Measurements from ENCODE around the gene IMMT.
"Not testable (repeated sequence)": the region's sequence is repeated elsewhere in the genome, so short reads cannot be mapped to it uniquely, and the experiment has no call there.

The IMMT gene

GRCh38 chr2:86195055-86195807 lies at the start of gene IMMT:
TSS of gene IMMT (minus strand) at chr2:86195462. CDS start at chr2:86195382, 80 bp downstream.
- DNase-seq: peak; percentile 93 to 98

GRCh38 chr2:86244781-86245180 lies 49.5 kb upstream of the IMMT start:
- not testable (repeated sequence) for DNase-seq

GRCh38 chr2:86243950-86244733 lies 48.9 kb upstream of the IMMT start:
- no peak for DNase-seq

- DNase-seq: no peak
These were observed 48.0 kb upstream of the IMMT start for GRCh38 chr2:86243272-86243671.

- no peak for DNase-seq
These were observed 46.3 kb upstream of the IMMT start for GRCh38 chr2:86241611-86242010.

- DNase-seq: no peak
These were observed 45.0 kb upstream of the IMMT start for GRCh38 chr2:86240251-86240650.

- DNase-seq: no peak
These were observed 44.5 kb upstream of the IMMT start for GRCh38 chr2:86239745-86240144.

- DNase-seq: peak in 1 of 2 donors; percentile 7
These were observed 44.1 kb upstream of the IMMT start for GRCh38 chr2:86239326-86239725.

- DNase-seq: peak; percentile 49 to 59
These were observed 43.1 kb upstream of the IMMT start for GRCh38 chr2:86238354-86238753.

GRCh38 chr2:86237172-86237571 lies 41.9 kb upstream of the IMMT start:
- no peak for DNase-seq

GRCh38 chr2:86235196-86235980 lies 40.1 kb upstream of the IMMT start:
- DNase-seq: no peak

- no peak for DNase-seq
These were observed 39.4 kb upstream of the IMMT start for GRCh38 chr2:86234563-86235131.

GRCh38 chr2:86233436-86233835 lies 38.2 kb upstream of the IMMT start:
- no peak for DNase-seq

GRCh38 chr2:86232910-86233309 lies 37.6 kb upstream of the IMMT start:
- DNase-seq: no peak

- no peak for DNase-seq
These were observed 37.1 kb upstream of the IMMT start for GRCh38 chr2:86232373-86232784.

GRCh38 chr2:86231680-86232372 lies 36.6 kb upstream of the IMMT start:
- no peak for DNase-seq

- no peak for DNase-seq
These were observed 35.7 kb upstream of the IMMT start for GRCh38 chr2:86230961-86231360.

GRCh38 chr2:86229221-86229620 lies 34.0 kb upstream of the IMMT start:
- no peak for DNase-seq

- DNase-seq: not testable (repeated sequence)
These were observed 33.3 kb upstream of the IMMT start for GRCh38 chr2:86228574-86228973.

GRCh38 chr2:86227685-86228084 lies 32.4 kb upstream of the IMMT start:
- no peak for DNase-seq

GRCh38 chr2:86226636-86227520 lies 31.6 kb upstream of the IMMT start:
- DNase-seq: no peak

Measured in stimulated activated CD4-positive, alpha-beta T cell treated with anti-CD3 and anti-CD28 coated beads, Interleukin-2, amount 100 ng/mL, for 24 hours (primary cell).